Stimulated activated effector memory CD8-positive, alpha-beta T cell treated with anti-CD3 and anti-CD28 coated beads, Interleukin-12 subunit alpha, Interleukin-12 subunit beta, amount 100 ng/mL, for 72 hours (primary cell): ENCODE data around the gene WWOX.

Experiments
- ATAC-seq: fragments of 150-1000 bp; cut with Tn5 transposase; 2 replicates; pipeline ENCODE4 v1.10.0; 2021
- DNase-seq, 2 donors: peaks; one replicate each; pipeline ENCODE4 v3.0.0; 2021 to 2022; ENCODE audit warnings: low spot score in 2 of 2
- H3K27ac Mint-ChIP-seq: one replicate; pipeline ENCODE4 v1.8.0; 2022; ENCODE audit warnings: mild to moderate bottlenecking, mixed read lengths
- H3K36me3 Mint-ChIP-seq: one replicate; pipeline ENCODE4 v1.8.0; 2022; ENCODE audit warnings: mild to moderate bottlenecking, mixed read lengths
- H3K4me1 Mint-ChIP-seq: one replicate; pipeline ENCODE4 v1.8.0; 2022; ENCODE audit warnings: mixed read lengths
- H3K4me3 Mint-ChIP-seq: one replicate; pipeline ENCODE4 v1.8.0; 2022; ENCODE audit warnings: mild to moderate bottlenecking, mixed read lengths
- H3K9me3 Mint-ChIP-seq: one replicate; pipeline ENCODE4 v1.8.0; 2022; ENCODE audit warnings: mixed read lengths

WWOX gene

DNA sequence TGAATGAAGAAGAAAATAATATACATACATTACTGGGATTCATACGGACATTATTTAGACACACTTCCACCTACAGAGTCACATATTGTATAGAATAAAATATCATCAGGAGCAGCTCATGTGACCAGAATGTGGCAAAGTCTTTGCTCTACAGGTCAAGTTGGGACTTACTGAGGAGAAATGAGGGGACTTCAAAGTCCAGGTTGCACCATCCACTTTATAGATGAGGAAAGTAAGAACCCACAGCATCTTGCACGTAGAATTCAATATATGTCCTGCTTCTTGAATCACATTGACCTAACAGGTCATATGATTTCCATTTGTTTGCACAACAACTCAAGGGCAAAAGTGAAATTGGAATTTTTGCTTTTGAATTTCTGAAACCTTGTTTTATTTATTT is 524.3 kb downstream of the WWOX start:
- DNase-seq (no peak), ATAC-seq (no peak)
- no peak overlapping the region for H3K27ac Mint-ChIP-seq
- no peaks in the 10 kb centered on the region for H3K4me1 Mint-ChIP-seq
- no peak overlapping the region for H3K4me3 Mint-ChIP-seq
- no peaks in the 10 kb centered on the region for H3K9me3 Mint-ChIP-seq
- no peaks in the 10 kb centered on the region for H3K36me3 Mint-ChIP-seq

DNA sequence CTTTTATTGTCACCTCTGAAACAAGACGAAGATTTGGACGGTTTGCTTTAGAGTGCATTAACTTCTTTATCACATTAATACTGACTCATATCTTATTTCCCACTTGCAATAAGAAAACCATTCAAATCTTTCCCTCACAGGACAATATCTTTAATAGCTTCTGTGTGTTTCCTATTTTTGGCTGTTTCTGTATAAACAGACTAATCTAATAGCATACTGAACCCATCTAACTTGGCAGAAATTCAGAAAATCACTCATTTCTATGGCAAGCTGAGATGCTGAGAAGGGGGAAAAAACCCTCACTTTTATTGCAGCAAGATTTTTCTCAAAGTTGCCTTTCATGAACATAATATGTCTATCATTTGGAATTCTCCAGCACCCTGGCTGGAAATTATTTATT is 524.9 kb downstream of the WWOX start:
- no peak overlapping the region for H3K4me3 Mint-ChIP-seq
- H3K9me3 Mint-ChIP-seq = peaks cover 2% of the 10 kb centered on the region
- H3K36me3 Mint-ChIP-seq = peaks cover 2% of the 10 kb centered on the region
- no peak for DNase-seq
- no peak overlapping the region for H3K27ac Mint-ChIP-seq
- H3K4me1 Mint-ChIP-seq = no peaks in the 10 kb centered on the region
- ATAC-seq = no peak

DNA sequence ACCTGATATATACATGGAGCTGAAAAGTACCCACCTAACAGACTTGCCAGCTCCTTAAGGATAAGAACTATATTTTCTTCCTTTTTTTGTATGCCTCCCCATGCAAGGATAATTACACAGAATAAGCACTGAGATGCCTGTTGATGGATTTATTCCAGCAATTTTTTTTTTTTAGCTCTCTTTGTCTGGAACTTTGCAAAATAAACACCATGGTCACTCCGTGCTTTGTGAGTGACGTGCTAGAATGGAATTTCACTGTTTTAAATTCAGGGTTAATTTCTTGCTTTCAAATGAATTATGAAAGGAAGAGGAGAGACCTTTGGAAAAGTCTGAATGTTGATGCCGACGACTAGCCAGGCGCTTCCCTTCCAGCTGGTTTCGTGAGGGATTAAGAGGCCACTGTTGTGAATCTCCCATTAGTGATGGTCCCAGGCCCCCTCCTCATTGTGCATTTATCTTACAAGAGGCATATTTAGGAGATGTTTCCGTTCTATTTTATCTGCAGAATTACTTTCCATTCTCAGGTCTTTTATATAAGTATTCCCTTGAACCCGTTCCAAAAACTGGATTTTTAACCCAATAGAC is 529.1 kb downstream of the WWOX start:
- Mint-ChIP-seq H3K36me3 (peaks cover 6% of the 10 kb centered on the region), H3K4me1 (no peaks in the 10 kb centered on the region), H3K9me3 (peaks cover 11% of the 10 kb centered on the region), H3K27ac (no peak overlapping the region), H3K4me3 (no peak overlapping the region)
- no peak for ATAC-seq
- DNase-seq = no peak

DNA sequence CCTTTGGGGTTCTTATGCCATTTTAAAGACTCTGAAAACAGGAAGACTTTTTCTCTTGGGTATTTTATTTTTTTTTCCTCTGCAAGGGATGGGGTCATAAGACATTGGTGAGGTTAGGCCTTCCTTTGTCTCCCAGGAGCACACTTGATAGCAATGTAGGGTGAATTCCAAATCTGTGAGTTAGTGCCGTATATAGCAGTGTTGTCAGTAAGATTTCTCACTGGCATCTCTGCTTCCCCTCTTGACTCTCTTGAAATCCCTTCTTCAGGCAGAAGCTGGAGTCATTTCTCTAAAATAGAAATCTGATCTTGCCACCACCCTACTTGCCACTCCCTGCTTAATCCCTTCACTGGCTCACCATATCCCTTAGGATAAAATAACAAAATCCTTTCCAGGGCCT is 529.7 kb downstream of the WWOX start:
- no peak for DNase-seq
- Mint-ChIP-seq H3K4me3 (no peak overlapping the region), H3K27ac (no peak overlapping the region), H3K9me3 (peaks cover 11% of the 10 kb centered on the region), H3K4me1 (no peaks in the 10 kb centered on the region), H3K36me3 (peaks cover 6% of the 10 kb centered on the region)
- ATAC-seq = no peak

DNA sequence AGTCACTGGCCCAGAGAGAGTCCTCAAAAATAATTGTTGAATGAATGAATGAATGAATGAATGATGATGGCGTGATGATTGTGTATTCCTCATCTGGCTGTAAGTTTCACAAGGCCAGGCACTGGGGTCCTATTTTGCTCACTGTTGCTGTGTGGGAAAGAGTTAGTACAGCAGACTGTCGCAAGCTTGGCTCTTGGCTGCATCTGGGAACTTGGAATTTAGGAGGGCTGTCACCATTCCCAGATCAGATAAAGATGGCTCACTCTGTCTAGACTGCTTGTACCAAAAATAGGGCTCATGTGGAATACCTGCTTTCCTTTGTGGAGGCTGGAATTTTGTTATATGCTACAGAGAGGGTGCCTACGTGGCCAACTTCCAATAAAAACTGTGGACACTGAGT is 530.6 kb downstream of the WWOX start:
- DNase-seq (no peak), ATAC-seq (no peak)
- Mint-ChIP-seq H3K9me3 (peaks cover 11% of the 10 kb centered on the region), H3K27ac (no peak overlapping the region), H3K36me3 (peaks cover 6% of the 10 kb centered on the region), H3K4me1 (no peaks in the 10 kb centered on the region), H3K4me3 (no peak overlapping the region)

DNA sequence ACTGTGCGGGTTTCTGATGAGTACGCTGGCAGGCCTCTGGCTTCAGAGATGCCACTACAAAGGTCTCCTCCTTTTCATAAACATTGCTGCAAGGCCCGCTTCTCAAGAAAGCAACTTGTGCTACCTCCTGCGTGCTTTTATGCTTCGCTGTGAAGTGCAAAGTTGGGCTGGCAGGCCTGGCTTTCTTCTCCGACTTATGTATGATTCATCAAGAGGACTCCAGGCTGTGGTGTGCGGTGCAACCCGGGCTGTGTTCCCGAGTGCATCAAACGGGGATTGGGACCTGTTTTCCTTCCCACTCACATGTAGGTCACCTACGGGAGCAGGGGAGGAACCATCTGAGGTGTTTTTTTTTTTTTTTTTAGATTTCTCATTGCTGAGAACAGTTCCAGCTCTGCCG is 534.1 kb downstream of the WWOX start:
- Mint-ChIP-seq H3K4me3 (no peak overlapping the region), H3K9me3 (peaks cover 11% of the 10 kb centered on the region), H3K27ac (no peak overlapping the region), H3K4me1 (no peaks in the 10 kb centered on the region), H3K36me3 (peaks cover 6% of the 10 kb centered on the region)
- no peak for DNase-seq
- ATAC-seq = no peak

DNA sequence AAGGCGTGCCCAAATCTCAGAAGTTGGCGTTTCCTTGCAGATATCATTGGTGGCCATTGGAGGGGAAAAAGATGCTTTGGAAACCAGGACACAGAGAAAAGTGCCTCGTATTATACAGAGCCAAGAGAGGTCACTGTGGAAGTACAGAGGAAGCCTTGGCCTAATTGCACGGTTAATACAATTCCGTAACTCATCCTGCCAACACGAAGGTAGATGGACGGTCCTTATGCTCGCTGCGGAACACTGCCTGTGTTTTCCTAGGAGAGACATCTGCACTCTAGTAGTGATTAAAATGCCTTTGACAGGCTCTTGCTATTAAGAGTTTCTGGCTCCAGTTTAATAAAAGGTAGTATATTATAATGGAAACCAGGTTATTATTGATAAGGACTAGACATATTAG is 536.4 kb downstream of the WWOX start:
- peaks cover 3% of the 10 kb centered on the region for H3K9me3 Mint-ChIP-seq
- no peak overlapping the region for H3K27ac Mint-ChIP-seq
- DNase-seq = no peak
- H3K4me3 Mint-ChIP-seq = no peak overlapping the region
- peaks cover 13% of the 10 kb centered on the region for H3K4me1 Mint-ChIP-seq
- ATAC-seq = no peak
- no peaks in the 10 kb centered on the region for H3K36me3 Mint-ChIP-seq

DNA sequence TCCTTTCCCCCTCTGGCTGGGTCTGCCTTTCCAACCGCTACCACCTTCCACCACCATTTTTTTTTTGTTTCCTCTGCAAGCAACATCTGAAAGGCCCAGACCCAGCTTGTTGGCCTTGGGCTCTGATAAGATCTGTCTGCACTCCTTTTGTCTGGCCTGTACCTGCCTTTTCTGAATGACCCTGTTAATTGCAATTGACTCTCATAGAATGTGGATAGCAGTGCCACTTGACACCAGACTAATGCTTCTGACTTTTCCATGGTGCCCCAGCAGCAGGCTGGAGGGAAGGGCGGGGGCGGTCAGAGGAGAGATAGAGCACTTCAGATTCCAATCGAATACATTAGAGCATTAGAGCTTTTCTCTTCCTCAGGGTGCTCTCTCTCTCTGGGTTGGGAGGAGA is 538.9 kb downstream of the WWOX start:
- no peak overlapping the region for H3K4me3 Mint-ChIP-seq
- peaks cover 13% of the 10 kb centered on the region for H3K4me1 Mint-ChIP-seq
- no peaks in the 10 kb centered on the region for H3K9me3 Mint-ChIP-seq
- no peak overlapping the region for H3K27ac Mint-ChIP-seq
- ATAC-seq (no peak), DNase-seq (no peak)
- no peaks in the 10 kb centered on the region for H3K36me3 Mint-ChIP-seq

DNA sequence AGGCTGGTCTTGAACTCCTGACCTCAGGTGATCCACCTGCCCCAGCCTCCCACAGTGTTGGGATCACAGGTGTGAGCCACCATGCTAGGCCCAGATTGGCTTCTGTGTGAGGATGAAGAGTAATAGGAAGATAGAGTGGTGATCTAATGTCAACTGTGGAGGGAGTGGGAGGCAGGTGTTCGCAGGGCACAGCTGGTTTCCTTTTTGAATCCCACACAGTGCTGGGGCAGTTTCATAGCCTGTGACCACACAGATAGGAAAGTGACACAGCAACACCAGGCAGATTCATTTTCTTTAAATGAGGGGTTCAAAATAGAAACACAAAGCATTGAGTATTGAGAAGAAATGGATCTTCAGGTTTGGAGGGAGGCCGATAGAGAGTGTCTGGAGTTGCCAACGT is 540.3 kb downstream of the WWOX start:
- H3K36me3 Mint-ChIP-seq = no peaks in the 10 kb centered on the region
- no peak overlapping the region for H3K27ac Mint-ChIP-seq
- H3K9me3 Mint-ChIP-seq = no peaks in the 10 kb centered on the region
- peak; percentile 92 for ATAC-seq
- no peak overlapping the region for H3K4me3 Mint-ChIP-seq
- no peak for DNase-seq
- H3K4me1 Mint-ChIP-seq = peaks cover 13% of the 10 kb centered on the region

DNA sequence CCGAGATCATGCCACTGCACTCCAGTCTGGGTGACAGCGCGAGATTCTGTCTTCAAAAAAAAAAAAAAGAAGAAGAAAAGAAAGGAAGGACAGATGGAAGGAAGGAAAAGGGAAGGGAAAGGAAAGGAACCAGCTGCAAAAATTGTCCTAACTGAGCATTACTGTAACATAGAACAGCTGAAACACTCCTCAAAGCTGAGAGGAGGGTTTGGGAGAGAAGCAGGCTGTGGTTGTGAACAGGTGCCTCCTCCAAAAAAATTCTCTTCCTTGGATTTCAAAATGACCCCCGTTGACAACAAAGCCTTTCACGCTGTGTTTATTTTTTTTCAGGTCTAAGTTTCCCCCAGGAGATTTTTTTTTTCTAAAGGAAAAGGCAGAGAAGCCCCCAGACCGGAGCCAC is 541.4 kb downstream of the WWOX start:
- H3K4me3 Mint-ChIP-seq = no peak overlapping the region
- ATAC-seq (no peak), DNase-seq (no peak)
- H3K4me1 Mint-ChIP-seq = peaks cover 13% of the 10 kb centered on the region
- H3K9me3 Mint-ChIP-seq = no peaks in the 10 kb centered on the region
- H3K27ac Mint-ChIP-seq = no peak overlapping the region
- no peaks in the 10 kb centered on the region for H3K36me3 Mint-ChIP-seq

DNA sequence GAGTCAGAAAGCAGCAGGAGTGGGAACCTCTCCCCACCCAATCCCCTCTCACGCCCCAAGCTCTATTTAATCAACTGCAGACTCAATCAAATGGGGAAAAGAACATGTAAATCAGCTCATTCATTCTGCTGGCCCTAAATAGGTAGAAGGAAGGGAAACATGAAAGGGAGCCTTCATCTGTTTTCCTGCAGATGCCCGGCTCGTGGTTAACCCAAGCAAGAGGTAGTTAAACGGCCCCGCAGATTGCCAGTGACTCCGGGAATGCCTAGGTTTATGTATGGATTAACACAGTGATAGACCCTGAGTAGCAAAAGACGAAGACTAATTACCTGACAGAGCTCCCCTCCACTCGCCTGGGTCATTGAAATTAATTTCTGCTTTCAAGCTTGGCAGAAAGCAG is 542.0 kb downstream of the WWOX start:
- Mint-ChIP-seq H3K4me1 (peaks cover 13% of the 10 kb centered on the region), H3K27ac (no peak overlapping the region)
- no peak for DNase-seq

DNA sequence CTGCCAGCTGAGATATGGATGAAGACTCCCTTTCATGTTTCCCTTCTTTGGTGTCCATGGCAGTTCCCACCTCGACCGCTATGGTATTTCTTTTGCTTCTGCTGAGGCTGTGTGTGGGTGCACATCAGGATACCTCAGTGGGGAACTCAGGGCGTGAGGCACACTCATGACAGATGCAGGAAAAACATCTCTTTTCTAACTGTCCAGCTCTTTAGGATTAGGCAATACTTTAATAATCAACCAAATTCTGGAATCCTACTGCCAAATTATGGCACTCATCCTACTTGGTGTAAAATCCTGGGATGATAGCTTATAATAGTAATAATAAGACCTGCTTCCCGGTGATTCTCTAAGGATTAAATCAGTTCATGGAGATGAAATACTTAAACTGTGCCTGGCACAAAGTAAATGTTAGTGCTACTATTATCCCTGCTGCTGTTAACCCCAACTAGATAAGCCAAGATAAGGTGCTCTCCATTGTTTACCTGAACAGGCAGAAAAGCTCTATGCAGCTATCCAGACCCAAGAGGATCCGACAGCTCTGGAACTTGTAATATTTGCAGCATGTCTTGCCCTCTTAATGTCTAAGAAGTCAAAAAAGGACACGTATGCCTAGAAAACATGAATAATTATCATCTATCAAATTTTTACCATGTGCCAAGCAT is 543.3 kb downstream of the WWOX start:
- no peak overlapping the region for H3K27ac Mint-ChIP-seq
- H3K36me3 Mint-ChIP-seq = no peaks in the 10 kb centered on the region
- H3K9me3 Mint-ChIP-seq = no peaks in the 10 kb centered on the region
- ATAC-seq (no peak), DNase-seq (no peak)
- peaks cover 13% of the 10 kb centered on the region for H3K4me1 Mint-ChIP-seq
- H3K4me3 Mint-ChIP-seq = no peak overlapping the region

More for the DNA sequence above, 542.0 kb downstream of the WWOX start:
- Mint-ChIP-seq H3K36me3 (no peaks in the 10 kb centered on the region), H3K4me3 (no peak overlapping the region), H3K9me3 (no peaks in the 10 kb centered on the region)
- no peak for ATAC-seq

DNA sequence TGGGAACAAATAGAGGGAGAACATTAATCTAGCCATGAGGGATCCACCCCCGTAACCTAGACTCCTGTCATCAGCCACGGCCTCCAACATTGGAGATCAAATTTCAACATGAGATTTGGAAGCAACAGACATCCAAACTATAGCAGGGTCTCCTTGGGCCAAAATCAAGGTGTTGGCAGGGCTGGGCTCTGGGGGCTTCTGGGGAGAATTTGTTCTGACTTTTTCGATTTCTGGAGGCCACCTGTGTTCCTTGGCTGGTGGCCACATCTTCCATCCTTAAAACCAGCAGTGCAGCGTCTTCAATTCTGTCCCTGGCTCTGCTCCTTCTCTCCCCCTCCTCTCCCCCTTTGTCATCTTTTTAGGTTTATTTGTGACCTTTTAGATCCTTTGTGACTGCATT is 546.2 kb downstream of the WWOX start:
- Mint-ChIP-seq H3K4me3 (no peak overlapping the region), H3K9me3 (no peaks in the 10 kb centered on the region), H3K27ac (no peak overlapping the region), H3K4me1 (no peaks in the 10 kb centered on the region), H3K36me3 (no peaks in the 10 kb centered on the region)
- DNase-seq (no peak), ATAC-seq (no peak)

DNA sequence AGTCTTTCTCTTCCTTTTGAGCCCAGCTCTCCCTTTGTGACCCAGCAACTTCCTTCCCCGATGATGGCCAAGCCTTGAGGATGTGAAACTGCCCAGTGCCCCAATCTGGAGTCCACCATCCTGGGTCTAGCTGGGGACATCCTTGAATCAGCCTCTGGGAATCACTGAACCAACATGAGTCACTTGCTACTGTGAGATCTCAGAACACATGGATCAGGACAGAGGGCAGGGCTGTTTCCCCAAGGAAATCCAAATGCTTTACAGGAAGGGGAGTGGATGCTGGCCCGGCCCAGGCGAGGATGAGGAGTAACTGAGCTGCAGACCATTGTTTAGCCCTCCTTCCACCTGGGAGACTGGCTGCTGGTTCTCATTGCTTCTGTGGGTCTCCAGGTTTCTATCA is 547.6 kb downstream of the WWOX start:
- Mint-ChIP-seq H3K27ac (no peak overlapping the region), H3K9me3 (no peaks in the 10 kb centered on the region), H3K4me3 (no peak overlapping the region), H3K36me3 (no peaks in the 10 kb centered on the region), H3K4me1 (no peaks in the 10 kb centered on the region)
- DNase-seq (no peak), ATAC-seq (no peak)

DNA sequence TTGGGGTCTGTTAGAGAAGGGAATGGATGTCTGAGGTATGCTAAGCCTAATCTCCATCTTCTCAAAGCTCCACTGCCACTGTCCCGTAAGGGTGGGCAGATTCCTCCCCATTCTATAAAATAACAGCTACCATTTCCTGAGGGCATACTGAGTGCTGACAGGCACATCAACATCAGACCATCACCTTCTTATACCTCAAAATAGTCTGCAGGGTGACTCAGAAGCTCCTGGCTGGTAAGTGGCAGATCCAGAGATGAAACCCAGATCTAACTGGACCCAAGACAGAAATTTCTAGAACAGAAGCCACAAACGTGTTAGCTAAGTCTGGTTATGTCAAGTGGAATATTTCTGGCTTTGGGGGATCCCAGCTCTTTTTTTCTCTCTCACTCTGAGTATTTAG is 548.0 kb downstream of the WWOX start:
- no peaks in the 10 kb centered on the region for H3K4me1 Mint-ChIP-seq
- H3K36me3 Mint-ChIP-seq = no peaks in the 10 kb centered on the region
- H3K4me3 Mint-ChIP-seq = no peak overlapping the region
- DNase-seq (no peak), ATAC-seq (no peak)
- no peak overlapping the region for H3K27ac Mint-ChIP-seq
- H3K9me3 Mint-ChIP-seq = no peaks in the 10 kb centered on the region

DNA sequence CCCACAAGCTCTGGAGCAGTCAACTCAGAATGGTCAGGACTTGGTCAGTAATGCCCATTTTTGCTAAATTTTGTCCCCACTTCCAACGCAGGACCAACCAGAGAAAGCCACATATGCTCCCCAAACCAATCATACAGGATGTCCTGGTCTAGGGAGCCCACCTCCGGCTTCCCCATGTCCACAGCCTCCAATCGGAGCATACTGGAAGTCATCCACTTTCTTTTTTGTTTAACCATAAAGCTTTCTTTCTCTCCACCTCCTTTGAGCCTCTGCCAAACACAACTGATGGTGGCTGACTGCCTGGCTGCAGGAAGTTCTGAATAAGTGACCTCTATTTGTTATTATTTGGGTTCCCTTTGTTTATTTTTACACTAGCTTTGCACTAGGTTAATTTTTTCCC is 549.1 kb downstream of the WWOX start:
- no peak for ATAC-seq
- Mint-ChIP-seq H3K36me3 (no peaks in the 10 kb centered on the region), H3K9me3 (no peaks in the 10 kb centered on the region), H3K27ac (no peak overlapping the region), H3K4me1 (no peaks in the 10 kb centered on the region), H3K4me3 (no peak overlapping the region)
- no peak for DNase-seq
